ENCODE results near the gene NCOR2.

The NCOR2 gene

DNA sequence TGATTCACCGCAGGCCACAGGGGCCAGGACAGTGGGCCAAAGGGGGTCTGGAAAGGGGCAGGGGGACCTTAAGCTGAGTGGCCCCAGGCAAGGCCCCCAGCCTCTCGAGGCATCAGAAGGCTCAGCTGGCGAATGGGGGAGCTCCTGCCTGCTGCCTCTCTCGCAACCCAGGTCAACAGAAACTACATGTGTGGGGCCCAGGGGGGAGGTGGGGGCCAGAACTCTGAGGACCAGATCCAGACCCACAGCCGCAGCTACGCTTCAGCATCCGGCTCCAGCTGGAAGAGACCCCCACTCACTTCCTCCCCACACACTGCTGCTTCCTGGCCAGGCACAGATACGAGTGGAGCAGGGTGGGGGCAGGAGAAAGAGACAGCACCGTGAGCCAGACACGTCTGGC, 46.5 kb downstream of the NCOR2 start:
- no peak for DNase-seq

DNA sequence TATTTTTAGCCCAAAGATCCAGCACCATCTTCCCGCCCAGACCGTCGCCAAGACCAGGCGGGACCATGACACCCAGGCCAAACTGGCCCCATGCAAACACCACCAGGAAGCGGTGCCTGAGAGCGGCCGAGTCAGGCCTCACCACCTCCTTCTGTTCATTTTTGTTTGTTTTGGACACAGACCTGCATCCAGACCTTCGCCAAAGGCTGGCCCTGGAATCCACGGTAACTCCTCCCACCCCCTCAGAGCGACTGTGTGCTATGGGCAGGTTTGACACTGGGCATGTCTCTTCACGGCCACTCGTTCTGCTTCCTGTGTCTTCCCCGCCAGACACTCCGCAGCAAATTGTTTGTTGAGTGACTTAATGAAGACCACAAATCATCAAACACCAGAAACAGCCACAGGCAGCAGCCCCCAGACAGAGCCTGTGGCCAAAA, 47.1 kb downstream of the NCOR2 start:
- no peak for DNase-seq

DNA sequence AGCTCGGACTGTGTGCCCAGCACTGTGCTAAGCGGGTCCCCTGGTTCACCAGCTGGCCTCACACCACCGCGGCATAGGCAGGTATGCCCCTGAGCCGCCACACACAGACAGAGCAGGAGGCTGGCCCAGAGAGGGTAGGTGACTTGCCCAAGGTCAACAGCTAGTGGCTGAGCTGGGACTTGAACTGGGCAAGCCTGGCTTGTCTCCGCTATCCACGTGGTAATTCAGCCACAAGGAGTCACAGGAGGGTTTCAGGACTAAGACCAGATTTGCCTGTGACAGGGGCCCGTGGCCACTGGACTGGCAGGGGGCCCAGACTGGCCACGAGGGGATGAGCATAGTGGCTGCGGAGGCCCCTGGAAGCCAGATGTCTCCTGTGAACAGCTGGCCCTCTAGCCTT, 47.7 kb downstream of the NCOR2 start:
- DNase-seq: no peak

DNA sequence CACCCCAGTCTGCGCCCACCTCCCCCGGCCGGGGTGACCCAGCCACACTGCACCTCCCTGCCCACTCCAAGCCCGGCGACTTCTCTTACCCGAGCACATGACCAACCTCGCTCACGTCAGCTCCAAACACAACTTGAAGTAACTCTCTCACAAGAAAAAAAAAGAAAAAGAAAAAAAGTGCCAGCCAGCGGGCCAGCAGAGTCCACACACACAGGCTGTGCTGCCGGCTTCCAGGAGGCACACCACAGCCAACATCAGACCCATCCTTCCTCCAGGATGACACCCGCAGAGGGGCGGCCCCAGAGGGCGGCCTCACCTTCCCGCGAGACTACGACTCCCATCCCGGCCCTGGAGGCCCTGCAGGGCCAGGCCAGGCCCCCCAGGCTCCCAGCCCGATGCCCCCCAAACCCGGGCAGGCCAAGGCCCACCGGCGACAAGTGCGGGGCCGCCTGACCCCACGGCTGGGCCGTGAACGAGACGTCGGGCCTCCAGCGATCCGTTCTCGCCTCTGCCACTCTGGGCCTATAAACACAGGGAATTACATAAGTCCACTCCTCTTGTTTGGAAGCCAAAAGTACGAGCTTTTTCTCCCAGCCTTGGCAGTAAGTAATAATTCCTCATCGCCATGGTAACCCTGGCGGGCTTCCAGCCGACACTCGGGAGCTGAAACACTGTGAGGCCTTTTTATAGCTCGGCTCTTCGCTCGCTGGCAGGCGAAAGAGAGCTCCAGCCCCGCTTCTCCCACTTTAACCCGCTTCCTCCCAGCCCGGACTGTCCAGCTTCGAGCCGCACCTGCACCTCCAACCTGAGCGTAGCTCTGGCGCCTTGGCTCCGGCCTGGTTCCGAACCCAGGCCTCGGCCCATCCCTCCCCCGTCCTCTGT, 49.1 kb downstream of the NCOR2 start:
- DNase-seq: no peak

Data from activated CD4-positive, alpha-beta T cell treated with anti-CD3 and anti-CD28 coated beads, Interleukin-2, Interleukin-6, amounts not matched to agents 100 ng/mL and 50 ng/mL, durations not matched to agents 16 hours and 8 hours (primary cell).